ENCODE data around the gene GIMAP2.

DNA sequence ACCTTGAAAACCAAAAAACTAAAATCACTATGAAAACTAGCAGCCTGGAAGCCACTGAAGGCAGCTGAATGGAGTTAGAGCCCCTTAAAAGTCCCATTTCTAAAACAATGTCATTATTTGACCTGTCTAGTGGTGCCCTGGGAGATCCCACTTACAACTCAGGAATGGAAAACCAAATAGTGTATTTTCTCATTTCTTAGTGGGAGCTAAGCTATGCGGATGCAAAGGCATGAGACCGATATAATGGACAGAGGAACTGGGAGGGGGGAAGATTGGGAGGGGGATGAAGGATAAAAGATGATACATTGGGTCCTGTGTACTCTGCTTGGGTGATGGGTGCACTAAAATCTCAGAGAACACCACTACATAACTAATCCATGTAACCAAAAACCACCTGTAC is 9.8 kb upstream of the GIMAP2 start:
- TF ChIP-seq, protein P1, sequence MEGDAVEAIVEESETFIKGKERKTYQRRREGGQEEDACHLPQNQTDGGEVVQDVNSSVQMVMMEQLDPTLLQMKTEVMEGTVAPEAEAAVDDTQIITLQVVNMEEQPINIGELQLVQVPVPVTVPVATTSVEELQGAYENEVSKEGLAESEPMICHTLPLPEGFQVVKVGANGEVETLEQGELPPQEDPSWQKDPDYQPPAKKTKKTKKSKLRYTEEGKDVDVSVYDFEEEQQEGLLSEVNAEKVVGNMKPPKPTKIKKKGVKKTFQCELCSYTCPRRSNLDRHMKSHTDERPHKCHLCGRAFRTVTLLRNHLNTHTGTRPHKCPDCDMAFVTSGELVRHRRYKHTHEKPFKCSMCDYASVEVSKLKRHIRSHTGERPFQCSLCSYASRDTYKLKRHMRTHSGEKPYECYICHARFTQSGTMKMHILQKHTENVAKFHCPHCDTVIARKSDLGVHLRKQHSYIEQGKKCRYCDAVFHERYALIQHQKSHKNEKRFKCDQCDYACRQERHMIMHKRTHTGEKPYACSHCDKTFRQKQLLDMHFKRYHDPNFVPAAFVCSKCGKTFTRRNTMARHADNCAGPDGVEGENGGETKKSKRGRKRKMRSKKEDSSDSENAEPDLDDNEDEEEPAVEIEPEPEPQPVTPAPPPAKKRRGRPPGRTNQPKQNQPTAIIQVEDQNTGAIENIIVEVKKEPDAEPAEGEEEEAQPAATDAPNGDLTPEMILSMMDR (IDR thresholded peaks at IDR 0.05) = no peak
- no peak for TF ChIP-seq POLR2A (IDR thresholded peaks at IDR 0.05)
